HepG2 (cell line): Measurements from ENCODE around the gene BCAS3. TPM values are rescaled to one million over a fixed set of nuclear protein-coding genes. Genes with fewer than 3 reads are reported as not detected.

Source experiments
- ASH2L ChIP-seq: fragments of 300-600, 200-600 bp; sonication (generic); IDR thresholded peaks from 2 replicates; pipeline ENCODE4 v1.7.0; 2017; ENCODE audit warnings: low read depth, mild to moderate bottlenecking, moderate library complexity, mixed read lengths, low read length; ENCODE audit not compliant: insufficient read length
- ATRX ChIP-seq: sonication (generic); formaldehyde crosslinking; IDR thresholded peaks from 2 replicates; pipeline ENCODE4 v1.4.0; 2020; ENCODE audit warnings: missing genetic modification reagents, borderline replicate concordance
- CCDC6 ChIP-seq: sonication (generic); formaldehyde crosslinking; IDR thresholded peaks from 2 replicates; pipeline ENCODE4 v1.8.1; 2022; ENCODE audit warnings: mild to moderate bottlenecking, missing genetic modification reagents, moderate library complexity
- CERS6 ChIP-seq: sonication (generic); formaldehyde crosslinking; IDR thresholded peaks from 2 replicates; pipeline ENCODE4 v1.5.0; 2020; ENCODE audit warnings: missing genetic modification reagents
- DNMT3B ChIP-seq: conservative IDR thresholded peaks from 2 replicates; pipeline ENCODE4 v1.6.1; 2016; ENCODE audit warnings: missing biosample characterization, control low read depth
- DR1 ChIP-seq: sonication (generic); formaldehyde crosslinking; IDR thresholded peaks from 2 replicates; pipeline ENCODE4 v1.8.0; 2021; ENCODE audit warnings: mild to moderate bottlenecking, missing genetic modification reagents, inconsistent platforms
- FOSL2 ChIP-seq: sonication (generic); formaldehyde crosslinking; IDR thresholded peaks from 2 replicates; pipeline ENCODE4 v1.4.0; 2020; ENCODE audit warnings: missing genetic modification reagents
- GATAD2A ChIP-seq: IDR thresholded peaks from 2 replicates; pipeline ENCODE4 v1.6.1; 2016
- HOXA3 ChIP-seq: sonication (generic); formaldehyde crosslinking; IDR thresholded peaks from 2 replicates; pipeline ENCODE4 v1.5.0; 2020; ENCODE audit warnings: missing genetic modification reagents
- ISL2 ChIP-seq: sonication (generic); formaldehyde crosslinking; IDR thresholded peaks from 2 replicates; pipeline ENCODE4 v1.5.0; 2020; ENCODE audit warnings: missing genetic modification reagents
- KAT8 ChIP-seq: IDR thresholded peaks from 2 replicates; pipeline ENCODE4 v1.6.1; 2016; ENCODE audit warnings: missing genetic modification reagents, missing compliant biosample characterization
- MAFG ChIP-seq: sonication (generic); formaldehyde crosslinking; IDR thresholded peaks from 2 replicates; pipeline ENCODE4 v1.5.1; 2020; ENCODE audit warnings: mild to moderate bottlenecking, missing genetic modification reagents
- NR2F6 ChIP-seq, 2 experiments: IDR thresholded peaks; 2 replicates each; pipeline ENCODE4 v1.6.1; 2016; ENCODE audit warnings: antibody characterized with exemption in 1 of 2, mild to moderate bottlenecking in 1 of 2
- POGZ ChIP-seq: sonication (generic); formaldehyde crosslinking; IDR thresholded peaks from 2 replicates; pipeline ENCODE4 v1.4.0; 2020; ENCODE audit warnings: mild to moderate bottlenecking, missing genetic modification reagents
- RXRB ChIP-seq: IDR thresholded peaks from 2 replicates; pipeline ENCODE4 v1.6.1; 2016; ENCODE audit warnings: borderline replicate concordance, missing genetic modification reagents, missing compliant biosample characterization
- SCMH1 ChIP-seq: sonication (generic); formaldehyde crosslinking; IDR thresholded peaks from 2 replicates; pipeline ENCODE4 v1.9.0; 2021; ENCODE audit warnings: missing genetic modification reagents, mild to moderate bottlenecking, borderline replicate concordance
- TAF1 ChIP-seq: sonication (generic); formaldehyde crosslinking; IDR thresholded peaks from 2 replicates; pipeline ENCODE4 v1.4.0; 2020; ENCODE audit warnings: missing genetic modification reagents
- ZFY ChIP-seq: sonication (generic); formaldehyde crosslinking; IDR thresholded peaks from 2 replicates; pipeline ENCODE4 v1.4.0; 2020; ENCODE audit warnings: missing genetic modification reagents
- ZNF121 ChIP-seq: sonication (generic); formaldehyde crosslinking; IDR thresholded peaks from 2 replicates; pipeline ENCODE4 v1.5.0; 2020; ENCODE audit warnings: mild to moderate bottlenecking, missing genetic modification reagents
- ZNF143 ChIP-seq: sonication (generic); formaldehyde crosslinking; IDR thresholded peaks from 2 replicates; pipeline ENCODE4 v1.4.0; 2020; ENCODE audit warnings: missing genetic modification reagents
- ZNF280D ChIP-seq: sonication (generic); formaldehyde crosslinking; IDR thresholded peaks from 2 replicates; pipeline ENCODE4 v1.5.1; 2020; ENCODE audit warnings: mild to moderate bottlenecking, missing genetic modification reagents
- ZNF446 ChIP-seq: sonication (generic); formaldehyde crosslinking; IDR thresholded peaks from 2 replicates; pipeline ENCODE4 v1.5.0; 2020; ENCODE audit warnings: mild to moderate bottlenecking, missing genetic modification reagents
- ZNF547 ChIP-seq: sonication (generic); formaldehyde crosslinking; IDR thresholded peaks from 2 replicates; pipeline ENCODE4 v1.5.1; 2020; ENCODE audit warnings: mild to moderate bottlenecking, missing genetic modification reagents
- ZNF569 ChIP-seq: sonication (generic); formaldehyde crosslinking; IDR thresholded peaks from 2 replicates; pipeline ENCODE4 v1.5.0; 2020; ENCODE audit warnings: mild to moderate bottlenecking, missing genetic modification reagents, moderate library complexity, borderline replicate concordance
- ZNF674 ChIP-seq: sonication (generic); formaldehyde crosslinking; IDR thresholded peaks from 2 replicates; pipeline ENCODE4 v1.5.0; 2020; ENCODE audit warnings: low read depth, mild to moderate bottlenecking, missing genetic modification reagents
- ZNF839 ChIP-seq: sonication (generic); formaldehyde crosslinking; IDR thresholded peaks from 2 replicates; pipeline ENCODE4 v1.4.0; 2020; ENCODE audit warnings: missing genetic modification reagents, mild to moderate bottlenecking, borderline replicate concordance
- ZNF879 ChIP-seq: sonication (generic); formaldehyde crosslinking; IDR thresholded peaks from 2 replicates; pipeline ENCODE4 v1.8.1; 2023; ENCODE audit warnings: missing genetic modification reagents
- polyA plus RNA-seq, 8 experiments: library from polyadenylated mRNA; depleted of rRNA in 3 of 8; stranded (reverse) in 7 of 8; unstranded in 1 of 8; fragments of >200 nt; fragmentation: Illumina TruSeq in 4 of 8; extraction: Trizol in 4 of 8; gene quantifications; 2 replicates each; pipeline versions ENCODE4 v1.2.1 to v1.2.3, GENCODE V29; 2011 to 2016; ENCODE audit warnings: low read depth in 4 of 8, missing spikeins in 1 of 8, mixed read lengths in 1 of 8; ENCODE audit not compliant: insufficient read depth in 1 of 8
- total RNA-seq, 5 experiments: library from RNA; depleted of rRNA; stranded (reverse); fragments of >200 nt; fragmentation: Illumina TruSeq; extraction: Trizol; gene quantifications; 2 replicates each; pipeline ENCODE4 v1.2.3, GENCODE V29; 2016; ENCODE audit warnings: low read depth in 1 of 5
- TF ChIP-seq, protein P1 (sequence below): sonication (generic); formaldehyde crosslinking; IDR thresholded peaks from 2 replicates; pipeline ENCODE4 v1.5.0; 2020; ENCODE audit warnings: missing genetic modification reagents, mild to moderate bottlenecking, borderline replicate concordance

BCAS3 gene
- total and polyA plus RNA-seq, 2 of the 13 experiments (the other 11 are each of a cell fraction or from before 2014, with no cell fraction given): 10.7 to 11.2 TPM

DNA sequence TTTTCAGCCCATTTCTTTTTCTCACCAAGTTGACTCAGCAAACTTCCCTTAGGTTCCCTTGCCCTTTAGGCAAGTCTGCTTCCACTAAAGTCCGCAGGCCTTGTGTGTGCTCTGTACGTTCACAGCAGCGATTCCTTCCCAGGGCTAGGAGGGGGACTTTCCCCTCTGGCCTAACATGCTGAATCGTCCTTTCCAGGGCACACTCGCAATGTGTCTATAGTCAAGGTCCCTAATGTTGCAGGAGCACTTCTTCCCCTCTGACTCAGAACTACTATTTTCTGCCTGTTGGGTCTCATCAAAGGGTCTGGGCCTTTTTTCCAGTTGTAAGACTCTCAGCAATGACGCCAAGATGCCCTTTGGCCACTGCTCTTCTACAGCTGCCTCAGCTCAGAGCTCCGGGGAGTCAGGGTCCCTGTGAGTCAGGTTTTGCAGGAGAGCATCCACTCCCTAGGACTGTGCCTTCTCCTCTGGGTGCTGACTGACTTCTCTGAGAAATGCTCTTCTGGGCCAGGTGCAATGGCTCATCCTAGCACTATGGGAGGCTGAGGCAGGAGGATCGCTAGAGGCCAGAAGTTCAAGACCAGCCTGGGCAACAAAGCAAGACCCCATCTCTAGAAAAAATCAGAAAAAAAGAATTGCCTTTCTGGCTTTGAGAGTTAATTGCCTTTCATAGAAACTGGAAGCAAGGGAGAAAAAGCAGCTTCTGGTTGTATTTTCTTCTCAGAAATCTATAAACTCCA lies 657.6 kb downstream of the BCAS3 start (continued):
- TF ChIP-seq DR1 (no peak), ZNF280D (CRISPR knock-in tag) (peak; percentile 35; the same call in 1 of the 2 replicates), ZNF446 (CRISPR knock-in tag) (no peak; the same call in 1 of the 2 replicates), TAF1 (CRISPR knock-in tag) (no peak), ZNF121 (CRISPR knock-in tag) (peak; percentile 94), POGZ (CRISPR knock-in tag) (peak; percentile 24; the same call in 1 of the 2 replicates), CERS6 (CRISPR knock-in tag) (no peak), ATRX (CRISPR knock-in tag) (no peak), ZNF879 (CRISPR knock-in tag) (no peak), ISL2 (CRISPR knock-in tag) (no peak), KAT8 (CRISPR knock-in tag) (no peak), HOXA3 (CRISPR knock-in tag) (peak; percentile 45; the same call in 1 of the 2 replicates), ZNF547 (CRISPR knock-in tag) (no peak), DNMT3B (CRISPR knock-in tag) (no peak), GATAD2A (CRISPR knock-in tag) (peak; percentile 33), RXRB (CRISPR knock-in tag) (0 out of 2 replicates have a peak, but pooled peaks have one; percentile 43), ASH2L (no peak), ZNF143 (CRISPR knock-in tag) (no peak), ZNF569 (CRISPR knock-in tag) (no peak), NR2F6 (IDR thresholded peaks at IDR 0.05) (no peak), NR2F6 (CRISPR knock-in tag; IDR thresholded peaks at IDR 0.05) (no peak), CCDC6 (CRISPR knock-in tag) (0 out of 2 replicates have a peak, but pooled peaks have one; percentile 53), SCMH1 (CRISPR knock-in tag) (no peak), ZFY (CRISPR knock-in tag) (peak; percentile 57), FOSL2 (CRISPR knock-in tag) (peak; percentile 75), MAFG (CRISPR knock-in tag) (peak; percentile 75; the same call in 1 of the 2 replicates), ZNF674 (CRISPR knock-in tag) (0 out of 2 replicates have a peak, but pooled peaks have one; percentile 42), ZNF839 (CRISPR knock-in tag) (no peak)
- TF ChIP-seq, protein P1, sequence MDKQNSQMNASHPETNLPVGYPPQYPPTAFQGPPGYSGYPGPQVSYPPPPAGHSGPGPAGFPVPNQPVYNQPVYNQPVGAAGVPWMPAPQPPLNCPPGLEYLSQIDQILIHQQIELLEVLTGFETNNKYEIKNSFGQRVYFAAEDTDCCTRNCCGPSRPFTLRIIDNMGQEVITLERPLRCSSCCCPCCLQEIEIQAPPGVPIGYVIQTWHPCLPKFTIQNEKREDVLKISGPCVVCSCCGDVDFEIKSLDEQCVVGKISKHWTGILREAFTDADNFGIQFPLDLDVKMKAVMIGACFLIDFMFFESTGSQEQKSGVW (CRISPR knock-in tag): no peak
